GM12878 (cell line): ENCODE measurements around the gene TOP2B. TPM values are rescaled to one million over a fixed set of nuclear protein-coding genes. Genes with fewer than 3 reads are reported as not detected.

Experiments used
- ATF3 ChIP-seq: IDR thresholded peaks from 2 replicates; pipeline ENCODE4 v1.6.1; 2011; ENCODE audit warnings: low read depth, mild to moderate bottlenecking, low read length, moderate library complexity, borderline replicate concordance; ENCODE audit errors: extremely low read depth
- CHD1 ChIP-seq: IDR thresholded peaks from 2 replicates; pipeline ENCODE4 v1.6.1; 2012; ENCODE audit warnings: low read depth, low read length, improper control_type of control experiment
- CREB1 ChIP-seq: IDR thresholded peaks from 2 replicates; pipeline ENCODE4 v1.6.1; 2012; ENCODE audit warnings: low read depth, mild to moderate bottlenecking, inconsistent platforms
- DPF2 ChIP-seq: fragments of 450-650 bp; IDR thresholded peaks from 2 replicates; pipeline ENCODE4 v1.6.1; 2017; ENCODE audit warnings: mild to moderate bottlenecking
- EGR1 ChIP-seq, 2 experiments: IDR thresholded peaks; 1 replicate in 1 of 2; 2 replicates in 1 of 2; pipeline ENCODE4 v1.6.1; 2011 to 2012; ENCODE audit warnings: low read depth in 2 of 2, low read length in 2 of 2, borderline replicate concordance in 1 of 2, mild to moderate bottlenecking in 1 of 2, moderate library complexity in 1 of 2
- ESRRA ChIP-seq: IDR thresholded peaks from 2 replicates; pipeline ENCODE4 v1.6.1; 2012; ENCODE audit warnings: mild to moderate bottlenecking, low read length, improper control_type of control experiment
- FOXK2 ChIP-seq: fragments of 450-650 bp; IDR thresholded peaks from 2 replicates; pipeline ENCODE4 v1.6.1; 2017; ENCODE audit warnings: mild to moderate bottlenecking, moderate library complexity
- HDAC6 ChIP-seq: fragments of 200-600 bp; sonication (generic); IDR thresholded peaks from one replicate; pipeline ENCODE4 v1.8.0; 2017; ENCODE audit warnings: antibody characterized with exemption; ENCODE audit not compliant: unreplicated experiment
- HDGF ChIP-seq: fragments of 450-650 bp; IDR thresholded peaks from 2 replicates; pipeline ENCODE4 v1.6.1; 2016; ENCODE audit warnings: antibody characterized with exemption
- KAT2A ChIP-seq: conservative IDR thresholded peaks from 2 replicates; pipeline ENCODE4 v1.6.1; 2011; ENCODE audit warnings: low read depth, low read length; ENCODE audit not compliant: control insufficient read depth
- KLF5 ChIP-seq: fragments of 450-650 bp; IDR thresholded peaks from 2 replicates; pipeline ENCODE4 v1.6.1; 2014; ENCODE audit warnings: mild to moderate bottlenecking; ENCODE audit not compliant: partially characterized antibody
- MAX ChIP-seq: IDR thresholded peaks from 2 replicates; pipeline ENCODE4 v1.6.1; 2012; ENCODE audit warnings: low read depth, low read length, improper control_type of control experiment
- MEF2A ChIP-seq: IDR thresholded peaks from 2 replicates; pipeline ENCODE4 v1.6.1; 2011; ENCODE audit warnings: low read depth, mild to moderate bottlenecking, low read length, moderate library complexity; ENCODE audit not compliant: insufficient read depth
- MYC ChIP-seq: IDR thresholded peaks from 2 replicates; pipeline ENCODE4 v1.6.1; 2011; ENCODE audit warnings: mild to moderate bottlenecking, low read length, moderate library complexity, inconsistent platforms; ENCODE audit not compliant: insufficient read depth, insufficient replicate concordance, insufficient read length, severe bottlenecking
- NR2F1 ChIP-seq: fragments of 450-650 bp; conservative IDR thresholded peaks from 2 replicates; pipeline ENCODE4 v1.6.1; 2017; ENCODE audit warnings: mild to moderate bottlenecking
- PAX8 ChIP-seq: fragments of 450-650 bp; IDR thresholded peaks from 2 replicates; pipeline ENCODE4 v1.6.1; 2017; ENCODE audit warnings: mild to moderate bottlenecking, moderate library complexity
- PML ChIP-seq: IDR thresholded peaks from 2 replicates; pipeline ENCODE4 v1.6.1; 2012; ENCODE audit warnings: low read length, inconsistent platforms
- RAD51 ChIP-seq: fragments of 450-650 bp; IDR thresholded peaks from 2 replicates; pipeline ENCODE4 v1.6.1; 2016; ENCODE audit warnings: moderate library complexity, mild to moderate bottlenecking, inconsistent platforms
- RBBP5 ChIP-seq: fragments of 200-600 bp; sonication (generic); conservative IDR thresholded peaks from 2 replicates; pipeline ENCODE4 v1.6.1; 2016
- RELA ChIP-seq: fragments of 450-650 bp; IDR thresholded peaks from 2 replicates; pipeline ENCODE4 v1.8.0; 2014; ENCODE audit warnings: borderline replicate concordance; ENCODE audit not compliant: partially characterized antibody
- RUNX3 ChIP-seq: IDR thresholded peaks from 2 replicates; pipeline ENCODE4 v1.6.1; 2012; ENCODE audit warnings: low read length, inconsistent platforms
- SIN3A ChIP-seq: IDR thresholded peaks from 2 replicates; pipeline ENCODE4 v1.6.1; 2012; ENCODE audit warnings: low read depth, low read length, improper control_type of control experiment
- SMAD1 ChIP-seq: fragments of 450-650 bp; IDR thresholded peaks from 2 replicates; pipeline ENCODE4 v1.6.1; 2018; ENCODE audit warnings: mild to moderate bottlenecking, low read depth; ENCODE audit not compliant: partially characterized antibody
- SMC3 ChIP-seq: IDR thresholded peaks from 2 replicates; pipeline ENCODE4 v1.6.1; 2011; ENCODE audit warnings: low read length, improper control_type of control experiment, borderline replicate concordance
- TAF1 ChIP-seq: IDR thresholded peaks from 2 replicates; pipeline ENCODE4 v1.6.1; 2011; ENCODE audit warnings: mild to moderate bottlenecking, low read depth, low read length, borderline replicate concordance
- TBL1XR1 ChIP-seq: IDR thresholded peaks from 2 replicates; pipeline ENCODE4 v1.6.1; 2012; ENCODE audit warnings: low read depth, low read length, improper control_type of control experiment
- WRNIP1 ChIP-seq: IDR thresholded peaks from 2 replicates; pipeline ENCODE4 v1.6.1; 2011; ENCODE audit warnings: low read depth, low read length, improper control_type of control experiment, borderline replicate concordance
- ZBTB40 ChIP-seq: fragments of 450-650 bp; IDR thresholded peaks from 2 replicates; pipeline ENCODE4 v1.6.1; 2016; ENCODE audit warnings: mild to moderate bottlenecking, moderate library complexity, borderline replicate concordance
- polyA plus RNA-seq, 11 experiments: library from polyadenylated mRNA; depleted of rRNA in 4 of 11; unstranded in 6 of 11; stranded (reverse) in 5 of 11; fragments of >200 nt; fragmentation: Nextera tagmentation in 4 of 11; fragmentation: Illumina TruSeq in 1 of 11; extraction: Ambion mirVana in 4 of 11; extraction: Trizol in 1 of 11; gene quantifications; 1 replicate in 1 of 11; 2 replicates in 10 of 11; pipeline versions ENCODE4 v1.2.1 to v1.2.3, GENCODE V29; 2011 to 2016; ENCODE audit warnings: inconsistent platforms in 2 of 11, missing spikeins in 2 of 11, low read depth in 1 of 11
- total RNA-seq, 4 experiments: library from RNA; depleted of rRNA in 3 of 4; stranded (reverse); fragments of >200 nt in 3 of 4; fragmentation: Illumina TruSeq in 1 of 4; extraction: Trizol in 1 of 4; gene quantifications; 2 replicates each; pipeline versions ENCODE4 v1.2.1 to v1.2.3, GENCODE V29; 2013 to 2021

The TOP2B gene
- total and polyA plus RNA-seq, 10 of the 15 experiments (the other 5 are each of a cell fraction or from before 2014, with no cell fraction given): 28.6 to 134 (median 83.4) TPM

GRCh38 chr3:25663869-25664811, 567 bp downstream of the TOP2B start (continued):
- TF ChIP-seq TBL1XR1 (0 out of 2 replicates have a peak, but pooled peaks have one; percentile 39), MEF2A (no peak), WRNIP1 (no peak), NR2F1 (peak; percentile 41; the same call in 1 of the 2 replicates), RUNX3 (peak; percentile 93), CREB1 (no peak), EGR1 (IDR thresholded peaks at IDR 0.05; ENCODE audit: borderline replicate concordance in 1 of 2, low read depth in 2 of 2, low read length in 2 of 2) (peak in 1 of 2 experiments; percentile 83; a peak in 2 of 3 replicates), PML (0 out of 2 replicates have a peak, but pooled peaks have one; percentile 17), SMAD1 (no peak), SMC3 (no peak), CHD1 (no peak), RBBP5 (no peak), ESRRA (no peak), KLF5 (no peak), ZBTB40 (no peak; the same call in 1 of the 2 replicates), HDAC6 (no peak), MYC (no peak), FOXK2 (no peak), DPF2 (no peak; the same call in 1 of the 2 replicates), MAX (peak; percentile 48; the same call in 1 of the 2 replicates), SIN3A (peak; percentile 8; the same call in 1 of the 2 replicates), ATF3 (no peak), HDGF (no peak), KAT2A (no peak), PAX8 (no peak), RELA (no peak), TAF1 (peak; percentile 21; the same call in 1 of the 2 replicates), RAD51 (no peak)
